A673 (cell line): ENCODE measurements around the gene BEND5.

Source experiments
- CTCF ChIP-seq: fragments of 300-800, 200-600 bp; sonication (generic); conservative IDR thresholded peaks from 2 replicates; pipeline ENCODE4 v1.5.1; 2017; ENCODE audit warnings: low read depth, mild to moderate bottlenecking, antibody characterized with exemption, low read length, moderate library complexity, mixed read lengths
- EZH2 ChIP-seq: fragments of 200-600 bp; sonication (generic); IDR thresholded peaks from 2 replicates; pipeline ENCODE4 v1.6.1; 2017; ENCODE audit warnings: borderline replicate concordance, low read depth, mild to moderate bottlenecking, mixed read lengths, antibody characterized with exemption, low read length; ENCODE audit not compliant: poor library complexity, severe bottlenecking

DNA sequence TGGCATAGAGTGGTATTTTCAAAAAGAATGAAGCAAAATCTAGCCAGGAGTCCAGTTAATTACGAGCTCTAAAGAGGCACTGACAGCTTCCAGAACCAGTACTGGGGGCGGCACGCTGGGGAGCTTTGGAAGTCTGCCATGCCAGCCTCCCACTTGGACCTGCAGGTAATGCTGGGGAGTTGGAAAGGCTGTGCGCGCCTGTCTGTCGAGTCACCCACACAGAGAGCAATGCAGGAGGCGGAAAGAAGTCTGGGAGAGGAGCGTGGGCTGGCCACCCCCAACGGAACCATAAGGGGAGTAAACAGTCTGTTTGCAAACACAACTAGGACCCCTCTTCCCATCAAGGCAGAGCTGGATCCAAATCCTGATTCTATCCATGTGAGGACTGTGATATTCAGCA, 84.5 kb downstream of the BEND5 start:
- TF ChIP-seq CTCF: no peak
- TF ChIP-seq EZH2: no peak
